OCI-LY1 (cell line): Measurements from ENCODE around the gene DHRSX.

Experiments
- CTCF ChIP-seq: fragments of 200-600 bp; sonication (generic), shearing (Covaris generic); IDR thresholded peaks from 2 replicates; pipeline ENCODE4 v1.5.1; 2017; ENCODE audit warnings: mild to moderate bottlenecking, antibody characterized with exemption, low read length, moderate library complexity, mixed read lengths
- EZH2 ChIP-seq: fragments of 200-600 bp; sonication (generic), shearing (Covaris generic); IDR thresholded peaks from 2 replicates; pipeline ENCODE4 v1.8.0; 2017; ENCODE audit warnings: borderline replicate concordance, mixed run types, mild to moderate bottlenecking, antibody characterized with exemption, low read length, moderate library complexity, mixed read lengths

GRCh38 chrX:2430265-2430825 lies 70.4 kb downstream of the DHRSX start:
- TF ChIP-seq CTCF (no peak), EZH2 (no peak)
